Central memory CD8-positive, alpha-beta T cell (primary cell): ENCODE data around the gene KLHL29.

Experiments used
- ATAC-seq: fragments of 150-1000 bp; cut with Tn5 transposase; replicated peaks from 2 replicates; pipeline ENCODE4 v1.10.0; 2022; ENCODE audit warnings: mild to moderate bottlenecking, moderate FRiP score, moderate number of reproducible peaks; ENCODE audit not compliant: poor library complexity, severe bottlenecking; ENCODE audit errors: extremely low read depth
- DNase-seq, 2 donors: peaks; one replicate each; pipeline ENCODE4 v3.0.0; 2021; ENCODE audit warnings: low spot score in 2 of 2
- H3K27ac Mint-ChIP-seq: one replicate; pipeline ENCODE4 v1.8.0; 2022; ENCODE audit warnings: low read depth, mild to moderate bottlenecking, moderate library complexity, mixed read lengths
- H3K27me3 Mint-ChIP-seq: one replicate; pipeline ENCODE4 v1.8.0; 2022; ENCODE audit warnings: mixed read lengths
- H3K36me3 Mint-ChIP-seq: one replicate; pipeline ENCODE4 v1.8.0; 2022; ENCODE audit warnings: mild to moderate bottlenecking, moderate library complexity, mixed read lengths; ENCODE audit not compliant: insufficient read depth
- H3K4me1 Mint-ChIP-seq: one replicate; pipeline ENCODE4 v1.8.0; 2022; ENCODE audit warnings: mixed read lengths
- H3K4me3 Mint-ChIP-seq: one replicate; pipeline ENCODE4 v1.8.0; 2022; ENCODE audit warnings: mild to moderate bottlenecking, moderate library complexity, mixed read lengths
- H3K9me3 Mint-ChIP-seq: one replicate; pipeline ENCODE4 v1.8.0; 2022; ENCODE audit warnings: mixed read lengths

The KLHL29 gene

DNA sequence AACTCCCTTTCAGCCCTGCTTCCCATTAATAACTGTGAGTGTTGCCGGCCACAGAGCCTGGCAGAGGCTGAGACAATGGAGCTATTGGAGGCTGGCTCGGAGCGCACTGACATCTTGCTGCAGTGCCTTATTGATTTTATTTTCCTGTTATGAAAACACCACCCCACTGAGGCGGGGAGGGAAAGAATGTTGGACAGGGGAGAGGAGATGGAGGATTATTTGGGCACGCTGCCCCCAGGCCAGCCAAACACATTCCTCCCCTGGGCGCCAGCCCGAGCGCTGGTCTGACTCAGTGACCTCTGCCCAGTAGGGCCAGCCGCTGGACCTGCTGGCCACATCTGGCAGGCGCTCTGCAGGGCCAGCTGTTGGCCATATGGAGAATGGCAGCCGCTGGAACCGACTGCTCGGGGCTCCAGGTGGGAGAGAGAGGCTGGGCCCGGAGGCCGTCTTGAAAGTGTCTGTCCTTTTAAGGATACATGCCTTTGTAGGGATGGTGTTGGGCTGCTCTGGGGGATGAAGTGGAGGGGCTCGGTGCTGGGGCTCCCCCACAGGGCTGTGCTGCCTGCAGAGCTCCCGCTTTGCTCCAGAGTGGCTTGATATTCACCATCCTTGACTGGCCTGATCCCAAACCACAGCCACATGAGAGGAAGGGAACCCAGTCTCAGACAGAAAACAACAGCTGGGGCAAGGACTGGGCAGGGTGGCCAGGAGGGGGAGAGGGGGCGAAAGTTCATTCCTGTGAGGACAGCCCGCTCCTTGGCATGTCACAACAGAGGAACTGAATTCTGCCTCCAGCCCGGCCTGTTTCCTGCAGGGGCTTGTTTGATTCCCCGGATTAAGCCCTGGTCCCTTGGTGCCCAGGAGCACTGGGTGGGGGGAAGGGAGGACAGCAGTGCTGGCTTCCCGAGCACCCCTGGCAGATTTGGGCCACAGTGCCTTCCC lies 179.0 kb downstream of the KLHL29 start:
- ATAC-seq: no peak
- H3K4me3 Mint-ChIP-seq: no peak overlapping the region
- peaks cover 5% of the 10 kb centered on the region for H3K36me3 Mint-ChIP-seq
- H3K27ac Mint-ChIP-seq: no peak overlapping the region
- no peaks in the 10 kb centered on the region for H3K9me3 Mint-ChIP-seq
- no peak for DNase-seq
- no peaks in the 10 kb centered on the region for H3K4me1 Mint-ChIP-seq
- no peaks in the 10 kb centered on the region for H3K27me3 Mint-ChIP-seq

DNA sequence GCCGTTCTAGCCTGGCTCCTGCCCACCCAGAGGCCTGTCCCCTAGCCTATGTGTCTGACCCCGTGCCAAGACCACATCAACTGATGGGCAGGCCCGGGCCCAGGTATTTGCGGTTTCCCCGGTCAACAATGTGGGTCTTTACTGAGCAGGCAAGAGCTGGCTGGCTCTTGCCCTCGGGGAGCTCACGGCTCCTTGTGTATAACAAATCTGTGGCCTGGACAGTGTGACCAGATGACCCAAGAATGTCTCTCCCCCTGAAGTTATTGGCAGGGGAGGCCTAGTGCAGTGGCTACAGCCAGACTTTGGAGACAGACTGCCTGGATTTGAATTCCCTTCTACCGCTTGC lies 179.6 kb downstream of the KLHL29 start:
- ATAC-seq: no peak
- Mint-ChIP-seq H3K27me3 (no peaks in the 10 kb centered on the region), H3K4me3 (no peak overlapping the region), H3K4me1 (no peaks in the 10 kb centered on the region), H3K27ac (no peak overlapping the region), H3K9me3 (no peaks in the 10 kb centered on the region), H3K36me3 (peaks cover 5% of the 10 kb centered on the region)
- no peak for DNase-seq

DNA sequence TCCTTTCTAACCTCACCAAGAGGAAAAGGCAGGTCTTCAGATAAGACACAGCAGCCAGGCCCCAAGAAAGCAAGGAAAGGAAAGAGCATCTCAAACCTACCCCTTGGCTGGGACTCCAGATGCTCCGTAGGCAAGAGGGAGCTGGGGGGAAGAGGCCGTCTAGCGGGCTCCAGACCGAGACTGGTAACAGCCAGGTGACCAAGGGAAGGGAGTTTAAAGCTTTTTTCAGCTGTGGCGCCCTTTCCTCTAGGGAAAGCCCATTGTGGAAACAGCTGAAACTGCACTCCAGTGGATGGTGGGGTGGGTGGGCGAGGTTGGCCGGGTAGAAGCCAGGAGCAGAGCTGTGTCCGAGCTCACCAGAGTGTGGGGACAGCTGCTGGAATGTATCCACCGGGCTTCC lies 180.4 kb downstream of the KLHL29 start:
- H3K9me3 Mint-ChIP-seq: no peaks in the 10 kb centered on the region
- peaks cover under 1% of the 10 kb centered on the region for H3K27me3 Mint-ChIP-seq
- DNase-seq (no peak), ATAC-seq (no peak)
- no peak overlapping the region for H3K4me3 Mint-ChIP-seq
- H3K27ac Mint-ChIP-seq: no peak overlapping the region
- H3K36me3 Mint-ChIP-seq: peaks cover 5% of the 10 kb centered on the region
- H3K4me1 Mint-ChIP-seq: no peaks in the 10 kb centered on the region

DNA sequence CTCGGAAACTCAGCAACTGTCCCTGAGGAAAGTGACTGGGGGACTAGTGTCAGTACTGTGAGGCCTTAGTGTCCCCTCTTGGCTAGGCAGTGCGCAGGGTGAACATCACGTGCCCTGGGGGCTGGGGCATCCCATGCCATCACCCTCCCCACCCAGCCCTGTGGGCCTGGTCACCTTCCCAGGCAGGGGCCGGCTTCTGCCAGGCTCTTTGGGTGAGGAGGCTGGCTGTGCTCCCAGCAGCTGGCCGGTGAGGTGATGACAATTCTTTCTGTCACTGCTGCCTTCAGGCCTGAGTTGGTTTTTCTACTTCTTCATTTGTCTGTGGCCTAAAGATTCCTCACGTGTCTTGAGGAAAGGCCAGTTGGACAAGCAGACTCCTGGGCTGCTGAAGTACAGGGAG lies 180.8 kb downstream of the KLHL29 start:
- peaks cover 5% of the 10 kb centered on the region for H3K36me3 Mint-ChIP-seq
- no peak for ATAC-seq
- no peaks in the 10 kb centered on the region for H3K4me1 Mint-ChIP-seq
- no peak for DNase-seq
- H3K9me3 Mint-ChIP-seq: no peaks in the 10 kb centered on the region
- H3K4me3 Mint-ChIP-seq: no peak overlapping the region
- H3K27me3 Mint-ChIP-seq: peaks cover 5% of the 10 kb centered on the region
- H3K27ac Mint-ChIP-seq: no peak overlapping the region

DNA sequence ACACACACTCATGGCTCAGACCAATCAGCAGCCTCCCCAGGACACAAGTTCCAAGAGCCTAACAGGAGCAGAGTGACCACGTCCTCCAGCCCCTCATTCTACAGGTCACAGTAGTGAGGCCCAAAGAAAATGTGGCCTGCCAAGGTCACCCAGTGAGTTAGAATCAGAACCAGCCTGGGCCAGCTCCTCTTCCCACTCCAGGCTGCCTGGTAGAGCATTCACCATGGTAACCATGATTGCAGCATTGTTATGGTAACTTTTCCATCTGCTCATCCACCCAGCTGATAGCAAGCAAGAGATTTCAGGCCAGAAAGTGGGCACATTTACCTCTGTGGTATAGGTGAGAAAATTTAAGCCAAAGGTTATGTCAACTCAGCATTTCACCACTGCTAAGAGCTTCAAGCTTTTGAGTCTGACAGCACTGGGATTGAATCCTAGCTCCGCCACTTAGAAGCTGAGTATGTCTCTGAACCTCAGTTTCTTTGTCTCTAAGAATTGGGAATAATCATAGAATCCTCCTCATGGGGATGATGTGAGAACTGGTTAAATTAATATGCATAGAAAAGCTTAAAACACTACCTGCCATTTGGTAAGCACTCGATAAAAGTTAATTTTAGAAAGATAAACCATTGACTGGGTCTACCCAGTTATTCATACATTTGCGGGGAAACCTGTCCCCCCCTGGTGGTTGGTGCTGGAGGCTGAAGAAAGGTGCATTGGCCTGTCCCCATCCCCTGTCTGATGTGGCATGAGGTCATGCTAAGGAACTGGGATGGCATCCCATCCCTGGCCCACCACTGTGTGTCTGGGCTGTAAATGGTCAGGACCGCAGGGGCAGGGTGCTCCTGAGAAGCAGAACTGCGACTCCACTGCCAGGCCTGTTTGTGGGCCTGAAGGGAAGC lies 181.5 kb downstream of the KLHL29 start:
- H3K9me3 Mint-ChIP-seq: no peaks in the 10 kb centered on the region
- no peak overlapping the region for H3K4me3 Mint-ChIP-seq
- DNase-seq: no peak
- H3K4me1 Mint-ChIP-seq: no peaks in the 10 kb centered on the region
- H3K27ac Mint-ChIP-seq: no peak overlapping the region
- ATAC-seq: no peak
- H3K27me3 Mint-ChIP-seq: peaks cover 10% of the 10 kb centered on the region
- H3K36me3 Mint-ChIP-seq: peaks cover 7% of the 10 kb centered on the region

DNA sequence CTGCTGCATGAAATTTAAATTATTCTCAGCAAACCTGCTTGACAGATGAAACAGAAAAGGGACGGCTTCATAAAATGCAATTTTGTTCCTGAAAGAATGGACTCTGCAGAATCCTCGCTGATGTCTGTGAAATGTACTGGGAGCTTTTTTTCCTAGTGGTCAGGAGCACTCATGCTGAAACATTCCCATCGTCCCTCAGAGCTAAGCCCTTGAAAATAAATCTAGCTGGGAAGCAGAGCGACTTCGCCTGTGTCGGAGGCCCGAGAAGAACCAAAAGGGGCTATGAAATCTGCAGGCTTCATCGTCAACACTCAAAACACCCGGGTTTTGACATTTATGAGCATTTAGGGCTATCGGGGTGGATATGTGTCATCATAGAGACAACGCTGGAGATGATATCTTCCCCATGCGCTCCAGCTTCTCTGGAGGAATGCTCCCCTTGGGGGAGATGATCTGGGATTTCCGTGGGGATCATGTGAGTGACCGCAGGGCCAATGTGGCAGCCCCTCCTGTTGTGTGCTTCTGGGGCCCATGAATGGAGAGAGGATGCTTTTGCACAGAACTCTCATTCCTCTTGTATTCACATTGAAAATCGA lies 182.3 kb downstream of the KLHL29 start:
- H3K36me3 Mint-ChIP-seq: peaks cover 7% of the 10 kb centered on the region
- H3K4me3 Mint-ChIP-seq: no peak overlapping the region
- peaks cover 18% of the 10 kb centered on the region for H3K27me3 Mint-ChIP-seq
- no peak overlapping the region for H3K27ac Mint-ChIP-seq
- ATAC-seq: no peak
- no peaks in the 10 kb centered on the region for H3K4me1 Mint-ChIP-seq
- no peak for DNase-seq
- H3K9me3 Mint-ChIP-seq: no peaks in the 10 kb centered on the region

DNA sequence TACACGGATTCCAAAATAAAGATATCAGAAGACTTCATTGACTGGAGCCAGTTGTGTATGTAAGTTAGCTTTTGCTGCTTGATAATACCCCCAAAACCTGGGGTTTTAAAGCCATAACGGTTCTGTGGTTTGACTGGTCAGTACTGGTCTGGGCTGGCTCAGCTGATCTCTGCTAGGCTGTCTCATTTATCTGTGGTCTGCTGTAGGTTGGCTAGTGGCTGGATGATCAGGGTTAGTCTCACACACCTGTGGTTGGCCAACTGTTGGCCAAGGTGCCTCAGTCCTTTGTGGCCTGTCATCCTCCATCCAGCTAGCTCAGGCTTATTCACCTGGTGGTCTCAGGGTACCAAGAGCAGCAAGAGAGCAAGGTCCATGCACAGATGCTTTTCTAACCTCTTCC lies 183.2 kb downstream of the KLHL29 start:
- H3K27ac Mint-ChIP-seq: no peak overlapping the region
- H3K36me3 Mint-ChIP-seq: peaks cover 7% of the 10 kb centered on the region
- no peak overlapping the region for H3K4me3 Mint-ChIP-seq
- H3K4me1 Mint-ChIP-seq: no peaks in the 10 kb centered on the region
- DNase-seq (no peak), ATAC-seq (no peak)
- H3K27me3 Mint-ChIP-seq: peaks cover 22% of the 10 kb centered on the region
- no peaks in the 10 kb centered on the region for H3K9me3 Mint-ChIP-seq

DNA sequence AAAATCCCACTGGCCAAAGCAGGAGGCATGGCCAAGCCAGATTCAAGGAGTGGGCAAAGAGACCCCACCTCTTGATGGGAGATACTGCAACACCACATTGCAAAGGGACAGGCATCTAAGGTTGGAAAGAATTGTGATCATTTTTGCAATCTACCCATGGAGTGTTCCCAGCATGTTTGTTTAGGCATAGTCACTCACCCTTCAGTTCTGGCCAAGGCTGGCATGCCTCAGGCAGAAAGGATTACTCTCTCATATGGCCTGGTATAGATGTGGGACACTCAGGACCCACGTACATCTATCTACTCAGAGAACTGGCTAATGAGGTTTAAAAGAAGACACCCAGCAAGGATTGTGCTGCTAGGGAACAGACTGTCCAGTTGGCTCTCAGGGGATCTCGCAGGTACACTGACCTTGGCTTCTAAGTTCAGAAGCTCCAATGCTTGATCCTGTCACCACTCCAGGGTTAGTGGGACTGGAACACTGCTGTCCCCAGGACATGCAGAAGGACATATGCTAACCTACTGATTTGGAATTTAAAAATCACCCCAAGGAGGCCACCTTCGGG lies 183.7 kb downstream of the KLHL29 start:
- peaks cover 22% of the 10 kb centered on the region for H3K27me3 Mint-ChIP-seq
- H3K4me3 Mint-ChIP-seq: no peak overlapping the region
- DNase-seq: no peak
- peaks cover 6% of the 10 kb centered on the region for H3K36me3 Mint-ChIP-seq
- ATAC-seq: no peak
- no peaks in the 10 kb centered on the region for H3K4me1 Mint-ChIP-seq
- no peaks in the 10 kb centered on the region for H3K9me3 Mint-ChIP-seq
- H3K27ac Mint-ChIP-seq: no peak overlapping the region

DNA sequence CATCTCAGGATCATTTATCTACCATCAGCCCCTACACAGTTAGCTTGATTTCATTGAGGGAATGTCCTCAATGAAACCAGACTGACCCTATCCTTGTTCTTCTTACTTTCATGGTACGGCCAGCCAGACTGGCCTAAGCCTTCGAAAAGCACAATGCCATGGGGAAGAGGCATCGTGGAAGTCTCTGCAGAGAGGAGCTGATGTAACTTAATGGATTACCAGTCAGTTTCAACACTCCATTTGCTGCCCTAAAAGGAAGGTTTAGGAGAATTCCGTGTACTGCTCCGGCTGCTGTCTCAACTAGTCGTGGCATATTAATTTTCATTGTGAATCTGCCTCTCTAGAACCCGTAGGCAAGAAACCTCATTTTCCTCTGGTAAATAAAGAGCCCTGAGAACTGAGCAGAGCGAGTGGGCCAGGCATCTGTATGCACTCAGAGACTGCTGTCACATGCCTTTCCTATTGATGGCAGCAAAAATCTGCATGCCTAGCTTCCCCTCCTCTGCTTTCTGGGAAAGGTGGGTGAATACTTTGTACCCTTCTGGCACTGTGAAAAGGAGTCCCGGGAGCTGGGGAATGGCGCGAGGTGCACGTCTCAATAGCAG lies 184.9 kb downstream of the KLHL29 start:
- Mint-ChIP-seq H3K36me3 (peaks cover 5% of the 10 kb centered on the region), H3K4me3 (no peak overlapping the region), H3K9me3 (no peaks in the 10 kb centered on the region), H3K27ac (no peak overlapping the region), H3K27me3 (peaks cover 31% of the 10 kb centered on the region), H3K4me1 (no peaks in the 10 kb centered on the region)
- DNase-seq (no peak), ATAC-seq (no peak)

DNA sequence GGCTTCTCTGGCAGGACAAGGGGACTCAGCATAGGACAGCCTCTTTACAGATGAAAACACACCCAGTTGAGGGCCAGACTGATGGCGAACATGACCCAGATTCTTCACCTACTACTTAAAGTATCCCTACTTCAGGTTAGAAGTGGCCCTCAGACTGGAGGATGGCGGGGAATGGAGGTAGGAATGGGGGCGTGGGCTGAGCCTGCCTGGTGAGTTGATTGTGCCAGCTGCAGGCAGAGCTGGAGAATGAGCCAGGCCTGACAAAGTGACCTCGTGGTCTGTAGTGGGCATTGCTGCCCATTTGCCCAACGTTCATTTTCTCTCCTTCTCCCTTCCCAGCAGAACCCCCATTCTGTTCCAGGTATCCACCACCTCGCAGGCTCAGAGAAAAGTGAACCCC lies 186.1 kb downstream of the KLHL29 start:
- Mint-ChIP-seq H3K27me3 (peaks cover 31% of the 10 kb centered on the region), H3K27ac (no peak overlapping the region), H3K9me3 (no peaks in the 10 kb centered on the region), H3K36me3 (peaks cover 5% of the 10 kb centered on the region), H3K4me1 (no peaks in the 10 kb centered on the region), H3K4me3 (no peak overlapping the region)
- ATAC-seq: no peak
- DNase-seq: no peak

DNA sequence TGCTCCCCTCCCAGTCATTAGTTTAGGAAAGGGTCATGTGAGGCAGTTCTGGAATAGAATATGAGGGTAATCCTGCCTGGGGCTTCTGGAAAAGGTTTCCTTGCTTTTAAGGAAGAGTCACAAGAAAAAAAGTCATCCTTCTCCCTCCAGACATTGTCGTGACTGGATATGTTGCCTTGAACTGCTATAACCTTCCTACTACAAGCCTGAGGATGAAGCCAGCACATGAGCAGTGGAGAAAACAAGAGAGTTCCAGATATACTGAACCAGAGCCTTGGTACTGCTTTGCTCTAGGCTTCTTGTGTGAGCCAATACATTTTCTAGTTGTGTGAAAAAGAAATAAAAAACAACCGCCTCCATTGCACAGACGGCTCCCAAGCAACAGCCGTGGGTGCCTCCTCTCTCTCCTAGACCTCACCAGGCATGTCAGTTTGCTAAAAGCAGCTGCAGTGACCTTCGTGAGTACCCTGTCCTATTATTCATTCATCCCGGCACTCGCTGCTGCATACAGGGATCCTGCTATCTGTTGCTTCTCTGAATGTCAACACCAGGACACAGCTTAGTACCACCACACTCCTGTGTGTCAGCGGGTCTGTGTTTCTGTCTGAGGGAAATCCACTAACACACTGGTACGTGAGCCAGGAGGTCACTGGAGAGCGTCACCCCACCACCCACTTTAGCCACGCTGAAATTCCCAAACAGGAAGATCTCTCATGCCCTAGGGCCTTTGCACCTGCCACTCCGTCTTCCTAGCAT lies 186.7 kb downstream of the KLHL29 start:
- no peak overlapping the region for H3K27ac Mint-ChIP-seq
- H3K4me3 Mint-ChIP-seq: no peak overlapping the region
- no peaks in the 10 kb centered on the region for H3K9me3 Mint-ChIP-seq
- H3K4me1 Mint-ChIP-seq: no peaks in the 10 kb centered on the region
- peaks cover 31% of the 10 kb centered on the region for H3K27me3 Mint-ChIP-seq
- ATAC-seq (no peak), DNase-seq (no peak)
- H3K36me3 Mint-ChIP-seq: peaks cover 5% of the 10 kb centered on the region
